ENCODE measurements around the gene LAMC1.

The LAMC1 gene

DNA sequence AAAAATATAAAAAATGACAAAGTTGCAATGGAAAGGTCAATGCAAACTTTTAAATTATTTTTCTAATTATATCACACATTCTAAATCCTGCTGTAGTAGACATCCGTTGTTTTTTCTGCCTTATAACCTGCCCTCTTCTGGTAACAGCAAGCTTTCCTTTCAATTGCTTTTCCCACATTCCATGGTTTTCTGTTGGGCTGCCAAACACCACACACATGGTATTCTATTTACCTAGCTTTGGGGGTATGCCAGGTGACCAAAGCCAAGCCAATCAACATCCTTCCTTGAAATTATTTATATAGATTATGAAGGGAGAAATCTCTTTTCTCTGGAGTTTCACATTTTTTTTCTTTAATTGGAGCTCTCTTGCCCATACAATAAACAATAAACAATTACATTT, 3.4 kb upstream of the LAMC1 start:
- no peaks in the 10 kb centered on the region for H3K27me3 ChIP-seq (ENCODE audit: insufficient read depth, low read length)
- peaks cover 10% of the 10 kb centered on the region for H3K4me1 ChIP-seq (ENCODE audit: control insufficient read depth, insufficient read depth, low read length, unreplicated experiment)
- no peak overlapping the region for H2AFZ ChIP-seq (ENCODE audit: low read length, unreplicated experiment)
- no peak overlapping the region for H3K4me3 ChIP-seq (ENCODE audit: low read depth, low read length)
- H3K27ac ChIP-seq (ENCODE audit: low read depth, low read length) = no peak overlapping the region
- H3K36me3 ChIP-seq (ENCODE audit: insufficient read depth, low read length) = no peaks in the 10 kb centered on the region
- peaks cover 16% of the 10 kb centered on the region for H3K79me2 ChIP-seq (ENCODE audit: control insufficient read depth, insufficient read depth, low read length, unreplicated experiment)

DNA sequence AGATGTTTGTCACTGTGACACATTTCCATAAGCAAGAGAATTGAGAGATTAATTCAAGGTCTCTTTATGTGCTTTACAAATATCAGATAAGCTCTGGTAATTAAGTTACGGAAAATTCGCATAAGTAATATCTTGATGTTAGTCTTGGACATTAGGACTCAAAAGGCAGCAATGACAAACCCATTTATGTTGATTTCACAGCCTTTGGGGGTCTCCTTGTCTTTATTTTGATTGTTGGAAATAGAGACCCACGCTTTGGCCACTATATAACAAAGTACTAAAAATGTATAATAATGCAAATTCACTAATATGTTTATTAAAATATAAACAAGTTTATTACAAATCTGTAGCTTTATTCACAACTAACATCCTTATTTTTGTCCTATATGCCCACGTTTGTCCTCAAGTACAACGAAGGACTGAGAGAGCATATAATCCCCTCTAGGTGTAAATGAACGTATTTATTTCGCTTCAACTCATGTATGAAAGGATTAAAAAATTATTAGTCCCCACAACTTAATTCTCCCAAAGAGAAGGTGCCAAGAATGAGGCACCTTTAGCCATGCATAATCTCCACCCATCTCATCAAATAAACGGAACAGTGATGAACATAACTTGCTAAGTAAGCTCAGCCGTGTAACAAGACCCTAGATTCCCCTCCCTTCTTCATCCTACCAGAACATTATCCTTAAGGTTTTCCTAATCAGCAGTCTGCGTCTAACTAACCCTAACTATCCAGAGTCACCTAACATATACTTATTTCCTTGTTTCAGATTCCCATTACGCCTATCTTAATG, 1.6 kb upstream of the LAMC1 start:
- peaks cover 13% of the 10 kb centered on the region for H3K4me1 ChIP-seq (ENCODE audit: control insufficient read depth, insufficient read depth, low read length, unreplicated experiment)

DNA sequence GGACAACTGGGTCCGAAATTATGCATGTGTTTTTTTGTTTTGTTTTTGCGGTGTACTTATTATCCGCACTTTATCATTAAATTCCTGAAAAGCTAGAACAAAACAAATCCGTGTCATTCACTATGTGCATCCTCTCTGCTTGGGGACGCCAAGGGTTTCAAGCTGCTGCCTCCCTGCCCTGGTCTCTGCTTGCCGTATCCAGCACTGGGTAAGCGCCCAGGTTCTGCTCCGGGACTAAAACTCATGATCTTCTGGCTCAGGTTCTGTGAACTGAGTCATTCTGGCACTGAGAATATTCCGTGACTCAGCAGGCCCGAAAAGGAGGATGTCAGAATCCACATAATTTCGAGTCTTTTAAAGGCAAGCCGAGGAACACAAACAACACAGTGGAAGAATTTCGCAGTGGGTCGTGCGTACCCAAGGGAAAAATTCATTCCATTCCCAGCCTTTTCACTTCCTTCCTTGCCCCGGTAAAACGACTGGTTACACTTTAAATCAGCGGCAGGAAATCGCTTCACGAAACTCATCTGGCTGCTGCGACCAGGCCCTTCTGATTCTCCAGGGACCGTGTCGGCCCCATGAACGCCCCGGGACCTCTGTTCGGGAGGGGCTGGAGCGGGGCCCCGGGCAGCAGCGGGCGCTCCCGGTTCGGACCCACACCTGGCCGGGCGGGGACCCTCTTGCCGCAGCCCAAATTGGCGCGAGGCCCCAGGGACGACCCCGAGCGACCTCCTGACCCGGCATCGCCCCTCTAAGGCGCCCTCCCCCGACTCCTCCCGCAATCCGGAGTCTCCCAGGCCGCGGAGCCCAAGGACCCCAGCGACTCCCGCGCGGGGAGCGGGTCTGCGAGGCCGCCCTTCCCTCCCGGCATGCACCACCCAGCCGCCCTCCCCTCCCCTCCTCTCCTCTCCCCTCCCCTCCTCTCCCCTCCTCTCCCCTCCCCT, 746 bp upstream of the LAMC1 start:
- H3K27me3 ChIP-seq (ENCODE audit: insufficient read depth, low read length) = no peaks in the 10 kb centered on the region
- H3K4me3 ChIP-seq (ENCODE audit: low read depth, low read length) = peak overlapping the region; percentile 84
- H3K36me3 ChIP-seq (ENCODE audit: insufficient read depth, low read length) = peaks cover 10% of the 10 kb centered on the region
- H3K27ac ChIP-seq (ENCODE audit: low read depth, low read length) = peak overlapping the region; percentile 100
- H3K79me2 ChIP-seq (ENCODE audit: control insufficient read depth, insufficient read depth, low read length, unreplicated experiment) = peaks cover 42% of the 10 kb centered on the region
- H3K4me1 ChIP-seq (ENCODE audit: control insufficient read depth, insufficient read depth, low read length, unreplicated experiment) = peaks cover 22% of the 10 kb centered on the region
- H2AFZ ChIP-seq (ENCODE audit: low read length, unreplicated experiment) = peak overlapping the region; percentile 73

More for the DNA sequence above, 1.6 kb upstream of the LAMC1 start:
- H3K27ac ChIP-seq (ENCODE audit: low read depth, low read length) = peak overlapping the region; percentile 100
- H3K36me3 ChIP-seq (ENCODE audit: insufficient read depth, low read length) = peaks cover 9% of the 10 kb centered on the region
- H3K4me3 ChIP-seq (ENCODE audit: low read depth, low read length) = peak overlapping the region; percentile 84
- H3K27me3 ChIP-seq (ENCODE audit: insufficient read depth, low read length) = no peaks in the 10 kb centered on the region
- H3K79me2 ChIP-seq (ENCODE audit: control insufficient read depth, insufficient read depth, low read length, unreplicated experiment) = peaks cover 33% of the 10 kb centered on the region
- H2AFZ ChIP-seq (ENCODE audit: low read length, unreplicated experiment) = no peak overlapping the region

DNA sequence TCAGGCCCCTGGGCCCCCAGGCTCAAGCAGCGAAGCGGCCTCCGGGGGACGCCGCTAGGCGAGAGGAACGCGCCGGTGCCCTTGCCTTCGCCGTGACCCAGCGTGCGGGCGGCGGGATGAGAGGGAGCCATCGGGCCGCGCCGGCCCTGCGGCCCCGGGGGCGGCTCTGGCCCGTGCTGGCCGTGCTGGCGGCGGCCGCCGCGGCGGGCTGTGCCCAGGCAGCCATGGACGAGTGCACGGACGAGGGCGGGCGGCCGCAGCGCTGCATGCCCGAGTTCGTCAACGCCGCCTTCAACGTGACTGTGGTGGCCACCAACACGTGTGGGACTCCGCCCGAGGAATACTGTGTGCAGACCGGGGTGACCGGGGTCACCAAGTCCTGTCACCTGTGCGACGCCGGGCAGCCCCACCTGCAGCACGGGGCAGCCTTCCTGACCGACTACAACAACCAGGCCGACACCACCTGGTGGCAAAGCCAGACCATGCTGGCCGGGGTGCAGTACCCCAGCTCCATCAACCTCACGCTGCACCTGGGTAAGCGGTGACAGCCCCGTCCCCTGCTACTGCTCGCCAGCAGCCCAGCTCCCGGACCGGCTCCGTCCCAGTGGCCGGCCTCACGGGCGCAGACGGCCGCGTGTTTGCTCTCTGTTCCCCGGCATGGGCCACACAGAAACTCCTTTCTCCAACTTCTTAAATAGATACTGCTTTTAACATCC, 539 bp downstream of the LAMC1 start:
- no peaks in the 10 kb centered on the region for H3K27me3 ChIP-seq (ENCODE audit: insufficient read depth, low read length)
- H3K4me3 ChIP-seq (ENCODE audit: low read depth, low read length) = peak overlapping the region; percentile 96
- no peak overlapping the region for H2AFZ ChIP-seq (ENCODE audit: low read length, unreplicated experiment)
- peaks cover 35% of the 10 kb centered on the region for H3K4me1 ChIP-seq (ENCODE audit: control insufficient read depth, insufficient read depth, low read length, unreplicated experiment)
- H3K27ac ChIP-seq (ENCODE audit: low read depth, low read length) = peak overlapping the region; percentile 100
- peaks cover 55% of the 10 kb centered on the region for H3K79me2 ChIP-seq (ENCODE audit: control insufficient read depth, insufficient read depth, low read length, unreplicated experiment)
- peaks cover 19% of the 10 kb centered on the region for H3K36me3 ChIP-seq (ENCODE audit: insufficient read depth, low read length)

DNA sequence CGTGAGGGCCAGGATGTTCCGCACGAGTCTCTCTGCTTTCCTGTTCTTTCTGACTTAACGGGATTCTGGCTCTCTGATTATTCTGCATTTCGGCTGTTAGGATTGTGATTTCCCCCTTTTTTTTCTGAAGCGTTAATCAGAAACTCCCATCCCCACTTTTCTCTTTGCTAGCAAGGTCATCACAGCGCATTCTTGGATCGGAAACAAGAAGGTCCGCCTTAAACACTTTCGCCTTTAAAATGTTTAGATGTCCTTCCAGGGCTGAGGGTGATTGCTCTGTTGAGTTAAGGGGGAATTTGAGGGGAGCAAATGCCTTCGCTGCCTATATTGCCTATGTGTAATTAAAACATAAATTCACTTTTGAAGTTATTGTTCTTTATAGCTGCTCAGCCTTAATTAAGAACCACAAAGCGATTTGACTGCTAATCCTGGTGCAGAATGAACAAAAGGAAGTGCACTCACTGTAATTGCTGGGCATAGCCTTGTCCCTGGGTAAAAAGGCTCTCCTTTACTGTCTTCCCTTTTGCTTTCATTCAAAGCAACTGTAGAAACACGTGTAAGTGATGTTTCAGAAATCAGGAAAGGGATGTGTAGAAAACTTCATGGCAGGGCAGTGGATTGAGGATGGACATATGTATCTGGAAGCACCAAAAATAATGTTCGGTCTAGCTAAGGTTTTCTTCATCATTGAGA, 1.2 kb downstream of the LAMC1 start:
- Histone ChIP-seq H2AFZ (ENCODE audit: low read length, unreplicated experiment) (no peak overlapping the region), H3K27ac (ENCODE audit: low read depth, low read length) (peak overlapping the region; percentile 100), H3K4me1 (ENCODE audit: control insufficient read depth, insufficient read depth, low read length, unreplicated experiment) (peaks cover 42% of the 10 kb centered on the region), H3K36me3 (ENCODE audit: insufficient read depth, low read length) (peaks cover 24% of the 10 kb centered on the region), H3K27me3 (ENCODE audit: insufficient read depth, low read length) (no peaks in the 10 kb centered on the region), H3K79me2 (ENCODE audit: control insufficient read depth, insufficient read depth, low read length, unreplicated experiment) (peaks cover 62% of the 10 kb centered on the region), H3K4me3 (ENCODE audit: low read depth, low read length) (peak overlapping the region; percentile 96)

DNA sequence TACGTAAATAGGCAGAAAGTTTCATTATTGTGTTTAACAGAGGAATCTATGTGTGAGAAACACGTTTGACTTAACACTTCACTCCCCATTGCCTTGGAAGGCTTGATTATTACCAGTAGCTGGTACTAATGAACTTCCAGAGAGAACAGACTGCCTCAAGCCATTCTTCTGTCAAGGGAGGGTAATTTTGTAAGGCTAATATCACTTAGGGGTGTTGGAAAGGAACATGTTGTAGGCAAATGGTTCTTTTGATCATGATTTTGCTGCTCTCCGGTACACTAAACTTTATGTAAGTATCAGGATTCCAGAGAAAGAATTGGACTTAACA, 1.8 kb downstream of the LAMC1 start:
- peaks cover 24% of the 10 kb centered on the region for H3K36me3 ChIP-seq (ENCODE audit: insufficient read depth, low read length)
- no peak overlapping the region for H2AFZ ChIP-seq (ENCODE audit: low read length, unreplicated experiment)
- H3K27me3 ChIP-seq (ENCODE audit: insufficient read depth, low read length) = no peaks in the 10 kb centered on the region
- peak overlapping the region; percentile 96 for H3K4me3 ChIP-seq (ENCODE audit: low read depth, low read length)
- peaks cover 47% of the 10 kb centered on the region for H3K4me1 ChIP-seq (ENCODE audit: control insufficient read depth, insufficient read depth, low read length, unreplicated experiment)
- peaks cover 67% of the 10 kb centered on the region for H3K79me2 ChIP-seq (ENCODE audit: control insufficient read depth, insufficient read depth, low read length, unreplicated experiment)
- peak overlapping the region; percentile 100 for H3K27ac ChIP-seq (ENCODE audit: low read depth, low read length)

DNA sequence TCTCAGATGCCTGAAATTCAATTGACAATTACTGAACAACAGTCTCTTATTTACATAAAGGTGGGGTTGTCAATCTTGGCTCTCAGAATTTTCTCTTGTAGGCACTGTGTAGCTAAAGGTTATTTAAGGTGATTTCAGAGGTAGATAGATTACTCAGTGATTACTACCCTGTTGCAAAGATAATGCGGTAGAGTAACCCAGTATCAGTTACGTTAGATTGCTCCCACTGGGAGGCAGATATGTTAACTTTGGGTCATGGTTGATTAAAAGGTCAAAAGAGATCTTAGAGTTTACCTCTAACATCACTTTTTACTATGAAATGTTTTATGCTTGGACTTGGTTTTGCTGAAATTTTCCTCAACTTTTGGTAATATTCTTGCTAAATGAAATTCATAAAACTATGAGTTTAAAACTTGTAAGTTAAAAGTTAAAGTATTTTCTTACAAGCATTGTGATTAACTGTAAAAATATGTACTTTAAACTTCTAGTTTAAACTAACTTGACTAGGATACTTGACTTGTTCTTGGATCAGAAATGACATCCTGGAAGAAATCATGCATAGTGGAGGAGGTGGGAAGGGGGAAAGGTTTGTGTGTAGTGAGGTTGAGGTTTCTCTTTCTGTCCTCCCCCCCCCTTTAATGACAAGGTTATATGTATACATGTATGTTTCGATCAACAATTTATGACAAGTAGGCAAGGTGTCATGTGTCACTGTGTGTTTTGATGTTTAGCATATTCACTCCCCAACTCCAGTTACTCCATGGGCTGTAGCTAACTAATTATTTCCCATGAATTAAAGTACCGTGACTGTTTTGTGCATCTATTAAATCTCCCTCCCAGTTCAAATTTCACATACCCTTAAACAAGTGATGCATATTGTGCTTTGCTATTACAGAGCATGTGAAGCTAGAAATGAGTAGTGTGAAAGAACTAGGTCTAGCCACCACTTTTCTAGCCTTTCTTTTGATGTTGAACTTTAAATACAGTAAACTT, 2.9 kb downstream of the LAMC1 start:
- no peak overlapping the region for H2AFZ ChIP-seq (ENCODE audit: low read length, unreplicated experiment)
- H3K36me3 ChIP-seq (ENCODE audit: insufficient read depth, low read length) = peaks cover 24% of the 10 kb centered on the region
- H3K27ac ChIP-seq (ENCODE audit: low read depth, low read length) = peak overlapping the region; percentile 100
- no peaks in the 10 kb centered on the region for H3K27me3 ChIP-seq (ENCODE audit: insufficient read depth, low read length)
- peaks cover 78% of the 10 kb centered on the region for H3K79me2 ChIP-seq (ENCODE audit: control insufficient read depth, insufficient read depth, low read length, unreplicated experiment)
- peaks cover 56% of the 10 kb centered on the region for H3K4me1 ChIP-seq (ENCODE audit: control insufficient read depth, insufficient read depth, low read length, unreplicated experiment)
- peak overlapping the region; percentile 96 for H3K4me3 ChIP-seq (ENCODE audit: low read depth, low read length)

DNA sequence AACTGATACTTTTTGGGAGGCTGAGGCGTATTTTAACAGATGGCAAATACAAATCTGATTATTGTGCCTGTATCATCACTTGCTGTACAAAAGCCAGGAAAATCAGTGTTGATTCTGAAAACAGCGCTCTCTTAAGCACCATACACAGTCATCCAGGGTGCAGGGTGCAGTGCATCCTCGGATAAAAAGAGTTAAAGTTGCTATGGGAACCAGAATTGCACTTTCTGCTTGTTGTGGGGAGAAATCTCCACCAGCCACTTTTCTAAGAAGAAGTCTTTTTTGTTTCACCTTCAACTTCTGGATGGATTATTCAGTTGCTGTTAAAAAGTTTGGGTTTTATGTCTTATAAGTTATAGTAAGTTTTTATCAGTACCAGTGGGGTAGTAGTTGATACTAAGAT, 3.8 kb downstream of the LAMC1 start:
- Histone ChIP-seq H3K79me2 (ENCODE audit: control insufficient read depth, insufficient read depth, low read length, unreplicated experiment) (peaks cover 87% of the 10 kb centered on the region), H3K36me3 (ENCODE audit: insufficient read depth, low read length) (peaks cover 24% of the 10 kb centered on the region), H3K27me3 (ENCODE audit: insufficient read depth, low read length) (no peaks in the 10 kb centered on the region), H3K4me1 (ENCODE audit: control insufficient read depth, insufficient read depth, low read length, unreplicated experiment) (peaks cover 54% of the 10 kb centered on the region), H3K27ac (ENCODE audit: low read depth, low read length) (peak overlapping the region; percentile 100), H3K4me3 (ENCODE audit: low read depth, low read length) (peak overlapping the region; percentile 96), H2AFZ (ENCODE audit: low read length, unreplicated experiment) (no peak overlapping the region)

DNA sequence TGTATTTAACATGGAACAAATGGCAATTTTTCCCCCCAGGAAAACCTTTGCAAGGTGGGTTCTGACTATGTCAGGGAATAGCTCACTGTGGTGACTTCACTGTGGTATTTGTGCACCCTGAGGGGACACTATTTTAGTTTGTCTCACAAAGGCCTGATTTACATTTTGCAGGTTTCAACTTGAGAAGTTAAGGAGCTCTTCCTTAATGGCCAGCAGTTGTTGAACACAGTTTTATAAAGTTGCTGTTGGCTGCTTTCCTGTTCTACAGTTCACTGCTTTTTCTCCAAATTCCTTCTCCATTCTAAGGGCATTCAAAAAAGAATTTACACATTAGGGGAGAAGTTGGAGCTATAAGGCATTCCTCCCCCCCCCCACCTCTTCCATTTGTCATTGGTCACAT, 4.6 kb downstream of the LAMC1 start:
- Histone ChIP-seq H3K27ac (ENCODE audit: low read depth, low read length) (peak overlapping the region; percentile 100), H3K27me3 (ENCODE audit: insufficient read depth, low read length) (no peaks in the 10 kb centered on the region), H3K4me3 (ENCODE audit: low read depth, low read length) (peak overlapping the region; percentile 96), H3K79me2 (ENCODE audit: control insufficient read depth, insufficient read depth, low read length, unreplicated experiment) (peaks cover 95% of the 10 kb centered on the region), H3K4me1 (ENCODE audit: control insufficient read depth, insufficient read depth, low read length, unreplicated experiment) (peaks cover 61% of the 10 kb centered on the region), H2AFZ (ENCODE audit: low read length, unreplicated experiment) (no peak overlapping the region), H3K36me3 (ENCODE audit: insufficient read depth, low read length) (peaks cover 24% of the 10 kb centered on the region)

All from ACC112 (cell line).